Subcutaneous adipose tissue (tissue), 4 donors: Measurements from ENCODE around the gene STN1. TPM values are rescaled to one million over a fixed set of nuclear protein-coding genes. Genes with fewer than 3 reads are reported as not detected.

Source experiments
- total RNA-seq, 4 donors: library from RNA; depleted of rRNA; stranded (reverse); fragments of >200 nt; gene quantifications; one replicate each; pipeline ENCODE4 v1.1.0, GENCODE V29; 2016
- TF ChIP-seq, protein P1 (sequence below): fragments of 450-650 bp; IDR thresholded peaks from one replicate; pipeline ENCODE4 v1.5.1; 2016; ENCODE audit warnings: low read depth, mild to moderate bottlenecking, control low read depth, antibody characterized with exemption, moderate library complexity

STN1 gene
- total RNA-seq, 4 donors from 2014 or later, result 16.6 to 28.4 (median 24.7) TPM

GRCh38 chr10:103852189-103852711 lies 65.7 kb downstream of the STN1 start:
- TF ChIP-seq, protein P1, sequence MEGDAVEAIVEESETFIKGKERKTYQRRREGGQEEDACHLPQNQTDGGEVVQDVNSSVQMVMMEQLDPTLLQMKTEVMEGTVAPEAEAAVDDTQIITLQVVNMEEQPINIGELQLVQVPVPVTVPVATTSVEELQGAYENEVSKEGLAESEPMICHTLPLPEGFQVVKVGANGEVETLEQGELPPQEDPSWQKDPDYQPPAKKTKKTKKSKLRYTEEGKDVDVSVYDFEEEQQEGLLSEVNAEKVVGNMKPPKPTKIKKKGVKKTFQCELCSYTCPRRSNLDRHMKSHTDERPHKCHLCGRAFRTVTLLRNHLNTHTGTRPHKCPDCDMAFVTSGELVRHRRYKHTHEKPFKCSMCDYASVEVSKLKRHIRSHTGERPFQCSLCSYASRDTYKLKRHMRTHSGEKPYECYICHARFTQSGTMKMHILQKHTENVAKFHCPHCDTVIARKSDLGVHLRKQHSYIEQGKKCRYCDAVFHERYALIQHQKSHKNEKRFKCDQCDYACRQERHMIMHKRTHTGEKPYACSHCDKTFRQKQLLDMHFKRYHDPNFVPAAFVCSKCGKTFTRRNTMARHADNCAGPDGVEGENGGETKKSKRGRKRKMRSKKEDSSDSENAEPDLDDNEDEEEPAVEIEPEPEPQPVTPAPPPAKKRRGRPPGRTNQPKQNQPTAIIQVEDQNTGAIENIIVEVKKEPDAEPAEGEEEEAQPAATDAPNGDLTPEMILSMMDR, result no peak

GRCh38 chr10:103851261-103851660 lies 66.7 kb downstream of the STN1 start:
- TF ChIP-seq, protein P1, result no peak

DNA sequence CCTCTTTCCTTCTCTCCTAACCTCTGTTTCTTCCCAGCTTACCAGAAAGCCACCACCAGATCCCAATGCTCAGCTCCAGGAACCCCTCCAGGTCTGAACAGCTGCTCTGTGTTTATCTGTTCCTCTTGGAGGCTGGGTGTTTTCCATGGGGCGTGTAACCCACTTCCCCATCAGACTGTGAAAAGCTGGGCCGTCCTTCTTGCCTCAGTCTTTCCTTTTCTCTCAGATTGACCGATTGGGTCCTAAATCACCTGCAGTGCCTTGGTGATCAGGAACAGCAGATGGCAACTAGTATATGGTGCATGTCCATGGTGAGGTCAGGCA lies 67.5 kb downstream of the STN1 start:
- TF ChIP-seq, protein P1, result no peak

DNA sequence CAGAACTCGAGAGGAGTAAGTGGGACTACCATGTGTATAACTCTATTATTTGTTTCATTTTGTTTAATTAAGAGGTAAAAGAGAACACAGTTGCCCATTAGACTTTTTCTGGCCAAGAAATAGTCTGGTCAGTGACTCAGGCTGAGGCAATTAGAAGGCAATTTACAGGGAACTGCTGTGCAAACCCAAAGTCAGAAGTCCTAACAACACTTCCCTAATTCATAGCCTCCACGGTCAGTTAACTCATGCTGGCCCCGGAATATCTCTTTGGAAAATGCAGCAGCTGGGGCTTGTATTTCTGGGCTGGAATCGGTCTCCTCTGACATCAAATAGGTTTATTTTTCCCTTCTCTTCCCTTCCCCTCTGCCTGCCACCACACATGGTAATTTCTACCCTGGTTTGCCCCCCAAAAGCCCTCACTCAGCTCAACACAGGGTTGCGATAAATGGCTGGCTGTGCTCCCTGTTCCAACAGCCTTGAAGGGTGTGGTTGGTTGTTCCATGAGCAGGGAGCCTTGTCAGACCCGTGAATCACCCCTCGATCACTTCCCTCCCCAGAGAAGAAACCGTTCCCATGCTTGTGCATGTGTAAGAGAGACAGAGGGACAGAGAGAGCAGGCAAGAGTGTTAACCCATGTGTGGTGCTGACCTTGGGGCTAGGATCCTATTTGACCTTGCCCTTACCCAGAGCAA lies 68.0 kb downstream of the STN1 start:
- TF ChIP-seq, protein P1, result no peak

DNA sequence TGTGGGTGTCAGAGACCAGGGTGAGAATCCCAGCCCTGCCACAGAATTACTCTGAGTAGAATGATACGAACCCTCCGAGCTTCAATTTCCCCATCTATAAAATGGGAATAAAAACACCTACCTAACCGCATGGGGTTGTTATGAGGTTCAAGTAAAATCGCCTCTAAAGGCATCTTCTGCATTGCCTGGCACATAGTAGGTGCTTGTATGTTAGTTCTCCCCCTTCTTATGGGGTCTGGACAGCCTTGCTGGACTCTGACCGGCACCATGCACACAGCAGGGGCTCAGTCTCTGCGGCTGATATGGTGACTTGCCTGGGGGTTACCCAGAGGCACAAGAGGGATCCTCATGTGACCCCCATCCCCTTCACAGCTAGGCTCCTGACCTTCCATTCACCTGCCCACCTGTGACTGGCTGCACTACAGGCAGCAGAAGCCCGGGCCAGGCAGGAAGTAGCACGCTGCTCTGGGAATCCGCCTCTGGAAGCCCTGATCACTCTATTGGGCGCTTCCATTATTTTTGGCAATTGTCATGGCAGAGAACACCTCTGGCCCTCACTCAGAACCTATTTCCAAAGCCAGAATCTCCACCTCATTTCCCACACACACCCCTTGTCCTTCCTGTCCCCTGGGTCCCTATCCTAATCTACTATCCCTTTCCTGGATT lies 68.6 kb downstream of the STN1 start:
- TF ChIP-seq, protein P1, result no peak

GRCh38 chr10:103847909-103848468 lies 70.0 kb downstream of the STN1 start:
- TF ChIP-seq, protein P1, result no peak

- TF ChIP-seq, protein P1, result no peak
Observed at GRCh38 chr10:103847346-103847745, 70.6 kb downstream of the STN1 start.
